IMR-90 (cell line): ENCODE data around the gene IL12RB2. TPM values are rescaled to one million over a fixed set of nuclear protein-coding genes. Genes with fewer than 3 reads are reported as not detected.

ENCODE experiments used
- ATAC-seq: fragments of 200-7000 bp; cut with Tn5 transposase; 2 replicates; pipeline ENCODE4 v1.9.1; 2020; ENCODE audit warnings: low read depth, mild to moderate bottlenecking, moderate library complexity
- BruUV-seq: library from RNA; stranded (reverse); fragments of 400-500 nt; replicated peaks from 2 replicates; lab custom pipeline; 2021; lab: Mats Ljungman, UMichigan
- CTCF ChIA-PET: fragments of 300-600 bp; formaldehyde crosslinking; extraction: SDS; loops from one replicate; lab custom pipeline; 2021; ENCODE audit warnings: antibody characterized with exemption; lab: Yijun Ruan, JAX
- POLR2A ChIA-PET: fragments of 300-600 bp; sonication (Branson Sonifier 250); formaldehyde crosslinking; loops from one replicate; lab custom pipeline; 2022; ENCODE audit warnings: antibody characterized with exemption; ENCODE audit not compliant: unreplicated experiment; lab: Charles Lee
- DNase-seq: peaks from one replicate; pipeline ENCODE4 v3.0.0; 2013
- H2AFZ ChIP-seq: replicated peaks from 2 replicates; pipeline ENCODE3; 2013; ENCODE audit warnings: low read length, mild to moderate bottlenecking; ENCODE audit not compliant: poor library complexity
- H2AK5ac ChIP-seq: 2 replicates; pipeline ENCODE4 v1.6.1; 2013; ENCODE audit warnings: low read depth, low read length, inconsistent platforms
- H2AK9ac ChIP-seq: replicated peaks from 2 replicates; pipeline ENCODE3; 2013; ENCODE audit warnings: mild to moderate bottlenecking, low read depth, low read length, moderate library complexity; ENCODE audit not compliant: poor library complexity
- H2BK120ac ChIP-seq: 2 replicates; pipeline ENCODE4 v1.6.1; 2013; ENCODE audit warnings: low read depth, low read length, inconsistent platforms
- H2BK15ac ChIP-seq: 3 replicates; pipeline ENCODE4 v1.6.1; 2013; ENCODE audit warnings: low read depth, low read length, inconsistent platforms
- H2BK20ac ChIP-seq: 2 replicates; pipeline ENCODE4 v1.6.1; 2013; ENCODE audit warnings: low read depth, mild to moderate bottlenecking, inconsistent platforms, low read length, moderate library complexity
- H2BK5ac ChIP-seq: 2 replicates; pipeline ENCODE4 v1.6.1; 2013; ENCODE audit warnings: mild to moderate bottlenecking, low read depth, low read length, inconsistent platforms; ENCODE audit not compliant: poor library complexity, severe bottlenecking
- H3K14ac ChIP-seq: replicated peaks from 2 replicates; pipeline ENCODE4 v1.6.1; 2013; ENCODE audit warnings: low read depth, low read length, inconsistent platforms
- H3K18ac ChIP-seq: 2 replicates; pipeline ENCODE4 v1.6.1; 2013; ENCODE audit warnings: low read depth, low read length, control low read depth
- H3K23ac ChIP-seq: 2 replicates; pipeline ENCODE4 v1.6.1; 2013; ENCODE audit warnings: low read depth, low read length, inconsistent platforms
- H3K27ac ChIP-seq: 2 replicates; pipeline ENCODE4 v1.5.1; 2013; ENCODE audit warnings: mild to moderate bottlenecking, control low read depth, low read length; ENCODE audit not compliant: insufficient read depth
- H3K27me3 ChIP-seq: 2 replicates; pipeline ENCODE4 v1.6.1; 2013; ENCODE audit warnings: low read length; ENCODE audit not compliant: control insufficient read depth, insufficient read depth
- H3K36me3 ChIP-seq: 2 replicates; pipeline ENCODE4 v1.6.1; 2013; ENCODE audit warnings: low read length, mixed read lengths; ENCODE audit not compliant: control insufficient read depth, insufficient read depth
- H3K4ac ChIP-seq: 2 replicates; pipeline ENCODE4 v1.6.1; 2013; ENCODE audit warnings: low read depth, low read length, inconsistent platforms
- H3K4me1 ChIP-seq: 2 replicates; pipeline ENCODE4 v1.6.1; 2013; ENCODE audit warnings: low read length, mixed read lengths; ENCODE audit not compliant: control insufficient read depth, insufficient read depth
- H3K4me2 ChIP-seq: 2 replicates; pipeline ENCODE4 v1.6.1; 2013; ENCODE audit warnings: low read depth, mild to moderate bottlenecking, control low read depth, low read length, moderate library complexity
- H3K4me3 ChIP-seq: 2 replicates; pipeline ENCODE4 v1.5.1; 2013; ENCODE audit warnings: low read depth, mild to moderate bottlenecking, control low read depth, low read length, moderate library complexity; ENCODE audit not compliant: insufficient read depth
- H3K56ac ChIP-seq: 2 replicates; pipeline ENCODE4 v1.6.1; 2013; ENCODE audit warnings: low read length, inconsistent platforms; ENCODE audit not compliant: insufficient read depth; ENCODE audit errors: extremely low read depth
- H3K79me1 ChIP-seq, 2 experiments: 2 replicates each; pipeline ENCODE4 v1.6.1; 2013; ENCODE audit warnings: low read length in 2 of 2, inconsistent platforms in 1 of 2, low read depth in 1 of 2
- H3K9ac ChIP-seq: 2 replicates; pipeline ENCODE4 v1.6.1; 2013; ENCODE audit warnings: low read depth, low read length, control low read depth
- H3K9me1 ChIP-seq: 2 replicates; pipeline ENCODE4 v1.6.1; 2013; ENCODE audit warnings: low read length, inconsistent platforms; ENCODE audit not compliant: insufficient read depth
- H3K9me3 ChIP-seq: 2 replicates; pipeline ENCODE4 v1.6.1; 2013; ENCODE audit warnings: low read length; ENCODE audit not compliant: control insufficient read depth, insufficient read depth
- H4K20me1 ChIP-seq: 2 replicates; pipeline ENCODE4 v1.6.1; 2013; ENCODE audit warnings: low read length, inconsistent platforms; ENCODE audit not compliant: insufficient read depth
- H4K5ac ChIP-seq: 2 replicates; pipeline ENCODE4 v1.6.1; 2013; ENCODE audit warnings: mild to moderate bottlenecking, low read depth, low read length, control low read depth
- H4K8ac ChIP-seq, 2 experiments: 2 replicates each; pipeline ENCODE4 v1.6.1; 2013; ENCODE audit warnings: low read depth in 2 of 2, low read length in 2 of 2, control low read depth in 1 of 2, inconsistent platforms in 1 of 2
- H4K91ac ChIP-seq: 2 replicates; pipeline ENCODE4 v1.6.1; 2013; ENCODE audit warnings: low read depth, low read length, inconsistent platforms; ENCODE audit not compliant: insufficient read depth
- BHLHE40 ChIP-seq: fragments of 150-350 bp; IDR thresholded peaks from 2 replicates; pipeline ENCODE4 v1.6.1; 2016; ENCODE audit warnings: mild to moderate bottlenecking, low read depth, low read length
- CEBPB ChIP-seq: IDR thresholded peaks from 2 replicates; pipeline ENCODE4 v1.6.1; 2012; ENCODE audit warnings: low read depth, low read length, improper control_type of control experiment
- CHD1 ChIP-seq: IDR thresholded peaks from 2 replicates; pipeline ENCODE4 v1.6.1; 2012; ENCODE audit warnings: low read depth, low read length, improper control_type of control experiment
- CTCF ChIP-seq: conservative IDR thresholded peaks from 2 replicates; pipeline ENCODE4 v1.5.1; 2012; ENCODE audit warnings: mild to moderate bottlenecking, low read depth, low read length, improper control_type of control experiment
- FOS ChIP-seq: fragments of 150-350 bp; IDR thresholded peaks from 2 replicates; pipeline ENCODE4 v1.6.1; 2016; ENCODE audit warnings: low read depth, low read length
- MAFK ChIP-seq: IDR thresholded peaks from 2 replicates; pipeline ENCODE4 v1.6.1; 2012; ENCODE audit warnings: low read depth, low read length, improper control_type of control experiment
- MAZ ChIP-seq: IDR thresholded peaks from 2 replicates; pipeline ENCODE4 v1.6.1; 2012; ENCODE audit warnings: low read depth, mild to moderate bottlenecking, low read length, improper control_type of control experiment, moderate library complexity, borderline replicate concordance
- MXI1 ChIP-seq: IDR thresholded peaks from 2 replicates; pipeline ENCODE4 v1.6.1; 2012; ENCODE audit warnings: low read depth, mild to moderate bottlenecking, low read length, moderate library complexity, borderline replicate concordance
- NFE2L2 ChIP-seq: fragments of 150-350 bp; IDR thresholded peaks from 2 replicates; pipeline ENCODE4 v1.6.1; 2016; ENCODE audit warnings: low read depth, mild to moderate bottlenecking, low read length
- POLR2A ChIP-seq: IDR thresholded peaks from 2 replicates; pipeline ENCODE4 v1.6.1; 2012; ENCODE audit warnings: mild to moderate bottlenecking, low read depth, low read length
- RAD21 ChIP-seq: IDR thresholded peaks from 2 replicates; pipeline ENCODE4 v1.6.1; 2012; ENCODE audit warnings: low read length, improper control_type of control experiment
- RCOR1 ChIP-seq: IDR thresholded peaks from 2 replicates; pipeline ENCODE4 v1.6.1; 2012; ENCODE audit warnings: mild to moderate bottlenecking, low read length, improper control_type of control experiment; ENCODE audit not compliant: insufficient replicate concordance
- RFX5 ChIP-seq: IDR thresholded peaks from 2 replicates; pipeline ENCODE4 v1.8.0; 2012; ENCODE audit warnings: low read depth, mild to moderate bottlenecking, low read length, moderate library complexity
- SMC3 ChIP-seq: fragments of 150-350 bp; IDR thresholded peaks from 2 replicates; pipeline ENCODE4 v1.6.1; 2016; ENCODE audit warnings: low read depth, mild to moderate bottlenecking, antibody characterized with exemption, low read length, moderate library complexity
- WGBS, 2 experiments: methylation state at CpG; one replicate each; pipeline versions ENCODE4 v1.1.5 to v1.1.7; 2013; ENCODE audit warnings: missing lambda C conversion rate in 2 of 2; ENCODE audit not compliant: insufficient read length in 1 of 2; ENCODE audit errors: extremely low coverage in 2 of 2; 5-methylcytosine and 5-hydroxymethylcytosine counted together
- dilution Hi-C: fragments of 300-500 bp; cut with HindIII; formaldehyde crosslinking; loops from one replicate; pipeline ENCODE4 v1.14.3; 2018; ENCODE audit warnings: low sequenced_read_pairs; ENCODE audit not compliant: unreplicated experiment
- in situ Hi-C: fragments of 300-500 bp; cut with MboI; formaldehyde crosslinking; loops from 3 replicates; pipeline ENCODE4 v1.14.3; 2019; ENCODE audit warnings: low sequenced_read_pairs, inconsistent platforms, mixed read lengths
- intact Hi-C: fragments of 100-400 bp; cut with micrococcal nuclease; formaldehyde crosslinking; loops from 2 replicates; pipeline ENCODE4 v1.10.0; 2022
- polyA plus RNA-seq, 3 experiments: library from polyadenylated mRNA; depleted of rRNA; stranded (reverse); fragments of >200 nt; gene quantifications; 2 replicates each; pipeline ENCODE4 v1.2.3, GENCODE V29; 2012; ENCODE audit warnings: low replicate concordance in 1 of 3
- total RNA-seq: library from RNA; depleted of rRNA; stranded (reverse); fragments of >200 nt; gene quantifications from 2 replicates; pipeline ENCODE4 v1.2.3, GENCODE V29; 2012
- TF ChIP-seq, protein P1 (sequence below): fragments of 150-350 bp; IDR thresholded peaks from 2 replicates; pipeline ENCODE4 v1.6.1; 2016; ENCODE audit warnings: low read depth, mild to moderate bottlenecking, low read length, moderate library complexity, borderline replicate concordance
- TF ChIP-seq, protein P2 (sequence below): fragments of 150-350 bp; IDR thresholded peaks from 2 replicates; pipeline ENCODE4 v1.6.1; 2017; ENCODE audit warnings: mild to moderate bottlenecking, antibody characterized with exemption, low read length, low read depth

IL12RB2 gene
- total and polyA plus RNA-seq, 2 of the 4 experiments (the other 2 are of a cell fraction): not detected

GRCh38 chr1:67280696-67281095 is 27.0 kb upstream of the IL12RB2 start:
- DNase-seq: no peak
- Histone ChIP-seq H3K9me1 (no peaks in the 10 kb centered on the region), H4K8ac (no peak overlapping the region), H2BK5ac (no peak overlapping the region), H3K4ac (no peak overlapping the region), H2BK120ac (no peak overlapping the region), H3K79me1 (no peaks in the 10 kb centered on the region), H3K14ac (no peak overlapping the region), H3K56ac (no peak overlapping the region), H2BK15ac (no peak overlapping the region), H3K27ac (no peak overlapping the region), H3K4me1 (no peaks in the 10 kb centered on the region), H4K5ac (no peak overlapping the region), H3K9ac (no peak overlapping the region), H3K18ac (no peak overlapping the region), H3K9me3 (no peaks in the 10 kb centered on the region), H3K4me2 (no peak overlapping the region), H3K23ac (no peak overlapping the region), H3K4me3 (no peak overlapping the region), H2BK20ac (no peak overlapping the region), H2AK9ac (no peak overlapping the region), H2AK5ac (no peak overlapping the region), H4K20me1 (no peaks in the 10 kb centered on the region), H3K27me3 (peaks cover 1% of the 10 kb centered on the region), H4K91ac (no peak overlapping the region), H3K36me3 (no peaks in the 10 kb centered on the region), H2AFZ (no peak overlapping the region)
- ChIA-PET POLR2A (no interaction called here), CTCF (interaction anchor here (0.6 kb wide), 1 partner anchor 13 kb away, joined by 4 read pairs; no protein-coding TSS in a partner anchor)
- BruUV-seq: no TSS peak
- TF ChIP-seq RAD21 (no peak), BHLHE40 (no peak), SMC3 (no peak), CHD1 (no peak), POLR2A (no peak), RCOR1 (no peak), MXI1 (no peak), CTCF (no peak), MAZ (no peak), CEBPB (no peak), FOS (no peak), NFE2L2 (no peak), MAFK (no peak), RFX5 (no peak)
- TF ChIP-seq, protein P1, sequence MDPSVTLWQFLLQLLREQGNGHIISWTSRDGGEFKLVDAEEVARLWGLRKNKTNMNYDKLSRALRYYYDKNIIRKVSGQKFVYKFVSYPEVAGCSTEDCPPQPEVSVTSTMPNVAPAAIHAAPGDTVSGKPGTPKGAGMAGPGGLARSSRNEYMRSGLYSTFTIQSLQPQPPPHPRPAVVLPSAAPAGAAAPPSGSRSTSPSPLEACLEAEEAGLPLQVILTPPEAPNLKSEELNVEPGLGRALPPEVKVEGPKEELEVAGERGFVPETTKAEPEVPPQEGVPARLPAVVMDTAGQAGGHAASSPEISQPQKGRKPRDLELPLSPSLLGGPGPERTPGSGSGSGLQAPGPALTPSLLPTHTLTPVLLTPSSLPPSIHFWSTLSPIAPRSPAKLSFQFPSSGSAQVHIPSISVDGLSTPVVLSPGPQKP: no peak
- TF ChIP-seq, protein P2, sequence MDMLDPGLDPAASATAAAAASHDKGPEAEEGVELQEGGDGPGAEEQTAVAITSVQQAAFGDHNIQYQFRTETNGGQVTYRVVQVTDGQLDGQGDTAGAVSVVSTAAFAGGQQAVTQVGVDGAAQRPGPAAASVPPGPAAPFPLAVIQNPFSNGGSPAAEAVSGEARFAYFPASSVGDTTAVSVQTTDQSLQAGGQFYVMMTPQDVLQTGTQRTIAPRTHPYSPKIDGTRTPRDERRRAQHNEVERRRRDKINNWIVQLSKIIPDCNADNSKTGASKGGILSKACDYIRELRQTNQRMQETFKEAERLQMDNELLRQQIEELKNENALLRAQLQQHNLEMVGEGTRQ: no peak
- ATAC-seq: no peak
- WGBS, 2 experiments: no CpG with 5 or more reads among the region's 5 CpGs
- intact Hi-C loops (no loop called here), dilution Hi-C loops (no loop called here), in situ Hi-C loops (no loop called here)
